Esophagus squamous epithelium (tissue), 5 donors: ENCODE measurements around the gene CD302. TPM values are rescaled to one million over a fixed set of nuclear protein-coding genes. Genes with fewer than 3 reads are reported as not detected.

Experiments used
- DNase-seq: peaks from one replicate; lab custom pipeline; 2025; lab: John Stamatoyannopoulos, UW
- H3K27ac ChIP-seq, 4 donors: fragments of 200-600 bp; sonication (generic); one replicate each; pipeline ENCODE4 v1.5.1; 2016 to 2019; ENCODE audit warnings: mild to moderate bottlenecking in 1 of 4
- H3K27me3 ChIP-seq, 4 donors: fragments of 200-600 bp; sonication (generic); 1 replicate in 3 of 4; 2 replicates in 1 of 4; pipeline versions ENCODE4 v1.5.1 to v1.6.0; 2017 to 2021; ENCODE audit warnings: antibody characterized with exemption in 1 of 4
- H3K36me3 ChIP-seq, 3 donors: fragments of 200-600 bp; sonication (generic); one replicate each; pipeline ENCODE4 v1.5.1; 2016 to 2019
- H3K4me1 ChIP-seq, 3 donors: fragments of 200-600 bp; sonication (generic); one replicate each; pipeline ENCODE4 v1.5.1; 2017 to 2019
- H3K4me3 ChIP-seq, 4 donors: fragments of 200-600 bp; sonication (generic); 1 replicate in 3 of 4; 2 replicates in 1 of 4; pipeline ENCODE4 v1.5.1; 2016 to 2019; ENCODE audit warnings: mild to moderate bottlenecking in 2 of 4, moderate library complexity in 1 of 4
- H3K9me3 ChIP-seq, 3 donors: fragments of 200-600 bp; sonication (generic); one replicate each; pipeline ENCODE4 v1.5.1; 2016 to 2019
- CTCF ChIP-seq, 6 experiments: fragments of 450-650 bp in 4 of 6; fragments of 200-600 bp in 2 of 6; sonication (generic) in 2 of 6; IDR thresholded peaks; one replicate each; pipeline ENCODE4 v1.5.1; 2016 to 2019; ENCODE audit warnings: antibody characterized with exemption in 6 of 6, mild to moderate bottlenecking in 4 of 6, moderate library complexity in 4 of 6
- POLR2A ChIP-seq, 4 donors: fragments of 450-650 bp; IDR thresholded peaks; one replicate each; pipeline ENCODE4 v1.6.1; 2017; ENCODE audit warnings: antibody characterized with exemption in 4 of 4, mild to moderate bottlenecking in 4 of 4, moderate library complexity in 3 of 4
- WGBS, 2 donors: methylation state at CpG; one replicate each; pipeline ENCODE4 v1.1.5; 2018; 5-methylcytosine and 5-hydroxymethylcytosine counted together
- intact Hi-C: fragments of 100-400 bp; cut with DNase I; formaldehyde crosslinking; loops from one replicate; pipeline ENCODE4 v1.15.0; 2022
- total RNA-seq, 4 donors: library from RNA; depleted of rRNA; stranded (reverse); fragments of >200 nt; gene quantifications; one replicate each; pipeline ENCODE4 v1.1.0, GENCODE V29; 2016
- donor health status: DM: yes; HTN: yes; CAD: no.

CD302 gene
- total RNA-seq, 4 donors from 2014 or later, result 3.2 to 46.0 (median 11.7) TPM

GRCh38 chr2:159720676-159721075 lies 77.3 kb downstream of the CD302 start:
- 89 to 93% methylated on average over 10 of the region's 10 CpGs for WGBS, 2 donors
- no peak for DNase-seq
- Histone ChIP-seq H3K36me3 (peaks cover 6 to 65% (median 6%) of the 10 kb centered on the region in 3 donors), H3K27ac (no peak overlapping the region), H3K27me3 (no peaks in the 10 kb centered on the region), H3K4me3 (no peak overlapping the region), H3K9me3 (no peaks in the 10 kb centered on the region), H3K4me1 (peaks cover 0 to 84% (median 49%) of the 10 kb centered on the region in 3 donors)
- no peak for TF ChIP-seq CTCF (IDR thresholded peaks at IDR 0.05)
- TF ChIP-seq POLR2A (IDR thresholded peaks at IDR 0.05), result no peak
- intact Hi-C loops, result no loop called here

Other genes starting within 250 kb of the CD302 start
- gene BAZ2B, start 181.7 kb downstream of the CD302 start, total RNA-seq, result 10 to 100 TPM; 41.6 to 94.6 (median 54.1) TPM
- gene MARCHF7, start 85.7 kb downstream of the CD302 start, total RNA-seq, result 100 to 1,000 TPM; 101 to 132 (median 103) TPM
- gene LY75, start 106.5 kb upstream of the CD302 start, total RNA-seq, result 10 to 100 TPM in 1 of 4 donors, 1 to 10 TPM in 3; 2.1 to 11.8 (median 5.7) TPM